Measurements from ENCODE around the gene FCMR. TPM values are rescaled to one million over a fixed set of nuclear protein-coding genes. Genes with fewer than 3 reads are reported as not detected.

FCMR gene
- total RNA-seq, 1 donor from 2014 or later, result not detected

- Mint-ChIP-seq H3K27me3 (ENCODE audit: low read depth) (peaks cover 9% of the 10 kb centered on the region), H3K4me1 (ENCODE audit: low read depth) (no peaks in the 10 kb centered on the region), H3K36me3 (ENCODE audit: low read depth) (no peaks in the 10 kb centered on the region), H3K27ac (ENCODE audit: unreplicated experiment) (no peak overlapping the region), H3K9me3 (ENCODE audit: low read depth) (no peaks in the 10 kb centered on the region), H3K4me3 (ENCODE audit: unreplicated experiment) (no peak overlapping the region)
- no peak for TF ChIP-seq CTCF (IDR thresholded peaks at IDR 0.05)
- DNase-seq (ENCODE audit: low spot score), result no peak
Measured at GRCh38 chr1:206960676-206961386, 39.1 kb upstream of the FCMR start.

GRCh38 chr1:206958144-206958543 lies 36.4 kb upstream of the FCMR start:
- H3K27me3 Mint-ChIP-seq (ENCODE audit: low read depth), result peaks cover 15% of the 10 kb centered on the region
- H3K4me1 Mint-ChIP-seq (ENCODE audit: low read depth), result no peaks in the 10 kb centered on the region
- no peak for DNase-seq (ENCODE audit: low spot score)
- no peak overlapping the region for H3K27ac Mint-ChIP-seq (ENCODE audit: unreplicated experiment)
- no peak for TF ChIP-seq CTCF (IDR thresholded peaks at IDR 0.05)
- no peak overlapping the region for H3K4me3 Mint-ChIP-seq (ENCODE audit: unreplicated experiment)
- H3K36me3 Mint-ChIP-seq (ENCODE audit: low read depth), result no peaks in the 10 kb centered on the region
- no peaks in the 10 kb centered on the region for H3K9me3 Mint-ChIP-seq (ENCODE audit: low read depth)

GRCh38 chr1:206957639-206958038 lies 35.9 kb upstream of the FCMR start:
- no peak for DNase-seq (ENCODE audit: low spot score)
- Mint-ChIP-seq H3K27ac (ENCODE audit: unreplicated experiment) (no peak overlapping the region), H3K36me3 (ENCODE audit: low read depth) (no peaks in the 10 kb centered on the region), H3K27me3 (ENCODE audit: low read depth) (peaks cover 15% of the 10 kb centered on the region), H3K9me3 (ENCODE audit: low read depth) (no peaks in the 10 kb centered on the region), H3K4me1 (ENCODE audit: low read depth) (no peaks in the 10 kb centered on the region), H3K4me3 (ENCODE audit: unreplicated experiment) (no peak overlapping the region)
- TF ChIP-seq CTCF (IDR thresholded peaks at IDR 0.05), result no peak

- Mint-ChIP-seq H3K27me3 (ENCODE audit: low read depth) (peaks cover 15% of the 10 kb centered on the region), H3K27ac (ENCODE audit: unreplicated experiment) (no peak overlapping the region), H3K4me3 (ENCODE audit: unreplicated experiment) (no peak overlapping the region), H3K9me3 (ENCODE audit: low read depth) (no peaks in the 10 kb centered on the region), H3K36me3 (ENCODE audit: low read depth) (no peaks in the 10 kb centered on the region), H3K4me1 (ENCODE audit: low read depth) (no peaks in the 10 kb centered on the region)
- TF ChIP-seq CTCF (IDR thresholded peaks at IDR 0.05), result no peak
- no peak for DNase-seq (ENCODE audit: low spot score)
Measured at GRCh38 chr1:206955476-206956451, 34.0 kb upstream of the FCMR start.
